Memory B cell (primary cell): ENCODE data around the gene KHDRBS1.
"Not testable (repeated sequence)": the region's sequence is repeated elsewhere in the genome, so short reads cannot be mapped to it uniquely, and the experiment has no call there.

ENCODE experiments used
- ATAC-seq: fragments of 150-1000 bp; cut with Tn5 transposase; 2 replicates; pipeline ENCODE4 v1.10.0; 2021; ENCODE audit warnings: low read depth, mild to moderate bottlenecking, moderate library complexity
- DNase-seq, 2 donors: peaks; one replicate each; pipeline ENCODE4 v3.0.0; 2022; ENCODE audit warnings: low spot score in 2 of 2
- H3K27ac Mint-ChIP-seq: one replicate; pipeline ENCODE4 v1.8.0; 2022; ENCODE audit warnings: mild to moderate bottlenecking, moderate library complexity, mixed read lengths
- H3K27me3 Mint-ChIP-seq: one replicate; pipeline ENCODE4 v1.8.0; 2022; ENCODE audit warnings: mixed read lengths
- H3K36me3 Mint-ChIP-seq: one replicate; pipeline ENCODE4 v1.8.0; 2022; ENCODE audit warnings: mild to moderate bottlenecking, mixed read lengths
- H3K4me1 Mint-ChIP-seq: one replicate; pipeline ENCODE4 v1.8.0; 2022; ENCODE audit warnings: mixed read lengths
- H3K4me3 Mint-ChIP-seq: one replicate; pipeline ENCODE4 v1.8.0; 2022; ENCODE audit warnings: mild to moderate bottlenecking, moderate library complexity, mixed read lengths
- H3K9me3 Mint-ChIP-seq: one replicate; pipeline ENCODE4 v1.8.0; 2022; ENCODE audit warnings: mixed read lengths

The KHDRBS1 gene

GRCh38 chr1:31995263-31995662 is 18.4 kb upstream of the KHDRBS1 start:
- Mint-ChIP-seq H3K27me3 (no peaks in the 10 kb centered on the region), H3K9me3 (no peaks in the 10 kb centered on the region)
- ATAC-seq: no peak

DNA sequence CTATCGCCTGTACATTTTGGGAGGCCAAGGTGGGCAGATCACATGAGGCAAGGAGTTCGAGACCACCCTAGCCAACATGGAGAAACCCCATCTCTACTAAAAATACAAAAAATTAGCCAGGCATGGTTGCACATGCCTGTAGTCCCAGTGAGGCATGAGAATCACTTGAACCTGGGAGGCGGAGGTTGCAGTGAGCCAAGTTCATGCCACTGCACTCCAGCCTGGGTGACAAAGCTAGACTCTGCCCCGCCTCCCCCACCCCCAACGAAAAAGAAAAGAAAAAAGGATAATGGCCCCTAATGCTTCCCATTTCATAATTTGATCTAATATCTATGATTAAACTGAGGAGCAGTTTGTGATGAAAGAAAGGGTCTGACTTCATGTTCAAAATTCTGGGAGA is 17.5 kb upstream of the KHDRBS1 start:
- not testable (repeated sequence) for H3K4me3 Mint-ChIP-seq, H3K36me3 Mint-ChIP-seq, ATAC-seq, H3K9me3 Mint-ChIP-seq, H3K27me3 Mint-ChIP-seq, DNase-seq, H3K4me1 Mint-ChIP-seq, H3K27ac Mint-ChIP-seq

More at GRCh38 chr1:31995263-31995662, 18.4 kb upstream of the KHDRBS1 start:
- Mint-ChIP-seq H3K27ac (no peak overlapping the region), H3K4me3 (no peak overlapping the region), H3K36me3 (no peaks in the 10 kb centered on the region), H3K4me1 (no peaks in the 10 kb centered on the region)
- DNase-seq: no peak

- Mint-ChIP-seq H3K4me1 (peaks cover 22% of the 10 kb centered on the region), H3K27me3 (no peaks in the 10 kb centered on the region), H3K4me3 (no peak overlapping the region), H3K27ac (no peak overlapping the region), H3K36me3 (no peaks in the 10 kb centered on the region), H3K9me3 (peaks cover 2% of the 10 kb centered on the region)
- DNase-seq: no peak
- ATAC-seq: no peak
These were observed 11.8 kb upstream of the KHDRBS1 start for GRCh38 chr1:32001863-32002262.

- peaks cover 24% of the 10 kb centered on the region for H3K4me1 Mint-ChIP-seq
- not testable (repeated sequence) for H3K4me3 Mint-ChIP-seq, H3K27ac Mint-ChIP-seq, H3K36me3 Mint-ChIP-seq, DNase-seq, H3K9me3 Mint-ChIP-seq, H3K27me3 Mint-ChIP-seq, ATAC-seq
These were observed 11.4 kb upstream of the KHDRBS1 start for GRCh38 chr1:32002285-32002684.

DNA sequence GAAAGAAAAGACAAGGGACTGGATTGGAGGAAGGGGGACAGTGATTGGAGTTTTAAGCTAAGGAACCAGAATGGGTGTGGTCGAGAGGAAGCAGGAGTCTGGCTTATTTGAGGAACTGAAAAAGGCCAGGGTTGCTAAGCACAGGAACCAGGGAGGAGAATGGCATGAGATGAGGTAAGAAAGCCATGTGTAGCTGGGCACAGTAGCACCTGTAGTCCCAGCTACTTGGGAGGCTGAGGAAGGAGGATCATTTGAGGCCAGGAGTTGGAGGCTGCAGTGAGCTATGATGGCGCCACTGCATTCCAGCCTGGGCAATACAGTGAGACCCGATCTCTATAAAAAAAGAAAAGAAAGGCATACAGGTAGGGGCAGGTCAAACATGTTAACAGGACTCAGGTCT is 8.1 kb upstream of the KHDRBS1 start:
- peaks cover 26% of the 10 kb centered on the region for H3K4me1 Mint-ChIP-seq
- DNase-seq: no peak

DNA sequence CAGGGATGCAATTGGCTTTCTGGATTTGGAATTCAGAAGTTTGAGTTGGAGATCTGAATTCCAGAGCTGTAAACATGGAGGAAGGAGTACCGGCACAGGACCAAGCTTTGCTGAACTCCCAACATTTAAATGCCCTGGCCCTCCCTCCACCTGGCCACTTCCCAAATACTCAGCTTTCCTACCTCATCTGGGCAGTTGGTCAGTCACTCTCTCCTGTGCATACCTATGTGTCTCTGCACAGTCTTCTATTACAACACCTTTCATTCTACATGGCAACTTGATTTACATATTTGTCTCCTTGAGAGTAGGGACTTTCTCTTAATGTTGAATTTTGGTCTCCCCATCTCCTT is 6.1 kb upstream of the KHDRBS1 start:
- Mint-ChIP-seq H3K4me3 (no peak overlapping the region), H3K4me1 (peaks cover 21% of the 10 kb centered on the region), H3K27me3 (no peaks in the 10 kb centered on the region), H3K9me3 (peaks cover 2% of the 10 kb centered on the region), H3K36me3 (no peaks in the 10 kb centered on the region), H3K27ac (no peak overlapping the region)
- no peak for ATAC-seq
- no peak for DNase-seq

More for the DNA sequence above, 8.1 kb upstream of the KHDRBS1 start:
- peak; percentile 75 for ATAC-seq
- no peaks in the 10 kb centered on the region for H3K27me3 Mint-ChIP-seq
- peak overlapping the region; percentile 30 for H3K27ac Mint-ChIP-seq
- H3K4me3 Mint-ChIP-seq: peak overlapping the region; percentile 0
- no peaks in the 10 kb centered on the region for H3K36me3 Mint-ChIP-seq
- H3K9me3 Mint-ChIP-seq: peaks cover 2% of the 10 kb centered on the region

DNA sequence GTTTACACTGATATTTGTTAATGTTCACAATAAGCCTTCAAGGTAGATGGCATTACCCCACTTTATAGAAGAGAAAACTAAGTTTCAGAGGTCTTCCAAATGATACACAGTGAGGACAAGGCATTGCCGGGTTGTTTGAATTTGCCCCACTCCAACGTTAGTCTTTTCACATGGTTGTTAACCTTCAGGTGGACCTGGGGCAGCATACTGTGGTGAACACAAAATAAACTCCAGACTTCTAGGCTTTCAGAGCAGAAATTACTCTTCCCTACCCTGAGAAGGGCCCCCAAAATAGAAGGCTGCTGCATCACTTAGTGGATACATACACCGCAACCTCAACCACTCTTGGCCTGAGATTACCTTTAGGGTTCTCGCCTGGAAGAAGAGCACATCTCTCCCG is 3.4 kb upstream of the KHDRBS1 start:
- peaks cover 23% of the 10 kb centered on the region for H3K4me1 Mint-ChIP-seq
- peaks cover 2% of the 10 kb centered on the region for H3K9me3 Mint-ChIP-seq
- H3K27ac Mint-ChIP-seq: no peak overlapping the region
- H3K36me3 Mint-ChIP-seq: no peaks in the 10 kb centered on the region
- ATAC-seq: no peak
- no peak overlapping the region for H3K4me3 Mint-ChIP-seq
- DNase-seq: no peak
- H3K27me3 Mint-ChIP-seq: no peaks in the 10 kb centered on the region

DNA sequence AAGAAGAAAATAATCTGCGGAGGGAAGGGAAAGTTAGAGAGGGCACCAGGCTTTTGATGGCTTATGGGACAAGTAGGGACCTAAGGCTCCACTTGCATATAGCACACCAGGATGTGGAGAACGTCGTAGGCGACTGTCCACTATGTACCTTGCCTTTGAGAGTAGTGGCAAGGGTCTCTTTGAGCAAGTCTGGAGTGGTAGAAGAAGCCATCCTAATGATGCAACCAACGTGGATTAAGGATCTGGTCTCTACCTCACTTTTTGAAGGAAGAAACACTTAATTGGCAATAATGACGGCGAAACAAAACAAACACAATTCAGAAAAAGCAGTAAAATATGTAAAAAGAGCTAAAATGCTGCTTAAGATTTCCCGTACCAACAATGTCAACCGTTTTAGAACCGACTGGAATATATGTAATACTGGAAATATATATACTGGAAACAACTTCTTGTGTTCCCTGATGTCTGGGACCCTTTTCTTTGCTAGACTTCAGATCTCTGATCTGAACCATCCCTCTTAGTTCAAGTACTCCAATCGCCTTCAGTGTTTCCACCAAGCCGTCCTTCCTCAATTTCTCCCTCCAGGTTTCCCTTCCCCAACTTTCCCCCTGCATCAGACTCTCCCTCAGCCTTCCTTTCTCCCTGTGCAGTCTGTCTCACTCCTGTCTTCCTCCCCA is 821 bp upstream of the KHDRBS1 start:
- Mint-ChIP-seq H3K4me3 (peak overlapping the region; percentile 87), H3K36me3 (peaks cover 2% of the 10 kb centered on the region)

GRCh38 chr1:32014199-32014947 is 705 bp downstream of the KHDRBS1 start:
- DNase-seq (peak in 1 of 2 donors; percentile 23), ATAC-seq (peak; percentile 3)
- Mint-ChIP-seq H3K4me3 (peak overlapping the region; percentile 96), H3K4me1 (peaks cover 29% of the 10 kb centered on the region), H3K27me3 (no peaks in the 10 kb centered on the region), H3K27ac (peak overlapping the region; percentile 89), H3K36me3 (peaks cover 2% of the 10 kb centered on the region), H3K9me3 (no peaks in the 10 kb centered on the region)

More for the DNA sequence above, 821 bp upstream of the KHDRBS1 start:
- no peaks in the 10 kb centered on the region for H3K27me3 Mint-ChIP-seq
- DNase-seq (no peak), ATAC-seq (no peak)
- peak overlapping the region; percentile 89 for H3K27ac Mint-ChIP-seq
- H3K4me1 Mint-ChIP-seq: peaks cover 24% of the 10 kb centered on the region
- no peaks in the 10 kb centered on the region for H3K9me3 Mint-ChIP-seq

- Mint-ChIP-seq H3K27me3 (no peaks in the 10 kb centered on the region), H3K4me3 (peak overlapping the region; percentile 96), H3K4me1 (peaks cover 29% of the 10 kb centered on the region), H3K36me3 (peaks cover 2% of the 10 kb centered on the region), H3K27ac (peak overlapping the region; percentile 89), H3K9me3 (no peaks in the 10 kb centered on the region)
- DNase-seq (no peak), ATAC-seq (no peak)
These were observed 1.2 kb downstream of the KHDRBS1 start for GRCh38 chr1:32014948-32015273.

DNA sequence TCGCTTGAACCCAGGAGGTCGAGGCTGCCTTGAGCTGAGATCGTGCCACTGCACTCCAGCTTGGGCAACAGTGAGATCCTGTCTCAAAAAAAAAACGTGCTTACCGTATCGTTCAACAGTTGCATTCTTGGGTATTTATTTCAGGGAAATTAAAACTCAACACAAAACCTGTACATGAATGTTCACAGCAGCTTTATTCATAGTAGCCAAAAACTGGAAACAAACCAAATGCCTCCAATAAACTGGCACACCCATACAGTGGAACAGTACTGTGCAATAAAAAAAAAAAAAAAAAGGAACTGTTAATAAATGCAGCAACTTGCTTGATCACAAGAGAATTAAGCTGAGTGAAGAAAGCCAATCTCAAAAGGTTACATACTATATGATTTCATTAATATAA is 6.7 kb downstream of the KHDRBS1 start:
- ATAC-seq (peak; percentile 49), DNase-seq (no peak)
- H3K4me3 Mint-ChIP-seq: peak overlapping the region; percentile 21
- H3K27me3 Mint-ChIP-seq: no peaks in the 10 kb centered on the region
- H3K36me3 Mint-ChIP-seq: peaks cover 2% of the 10 kb centered on the region
- H3K4me1 Mint-ChIP-seq: peaks cover 32% of the 10 kb centered on the region
- H3K27ac Mint-ChIP-seq: peak overlapping the region; percentile 53
- H3K9me3 Mint-ChIP-seq: no peaks in the 10 kb centered on the region

DNA sequence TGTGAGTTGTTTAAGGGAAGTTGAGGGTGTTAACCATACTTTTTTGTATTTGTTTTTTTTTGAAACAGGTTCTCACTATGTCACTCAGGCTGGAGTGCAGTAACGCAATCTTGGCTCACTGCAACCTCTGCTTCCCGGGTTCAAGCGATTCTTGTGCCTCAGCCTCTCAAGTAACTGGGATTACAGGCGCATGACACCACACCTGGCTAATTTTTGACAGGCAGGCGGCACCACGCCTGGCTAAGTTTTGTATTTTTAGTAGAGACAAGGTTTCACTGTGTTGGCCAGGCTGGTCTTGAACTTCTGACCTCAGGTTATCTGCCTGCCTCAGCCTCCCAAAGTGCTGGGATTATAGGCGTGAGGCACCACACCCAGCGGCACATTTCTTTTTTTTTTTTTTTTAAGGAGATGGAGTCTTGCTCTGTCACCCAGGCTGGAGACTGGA is 7.9 kb downstream of the KHDRBS1 start:
- H3K4me1 Mint-ChIP-seq: peaks cover 32% of the 10 kb centered on the region
- DNase-seq, H3K9me3 Mint-ChIP-seq, H3K27ac Mint-ChIP-seq, H3K36me3 Mint-ChIP-seq, H3K27me3 Mint-ChIP-seq, H3K4me3 Mint-ChIP-seq: not testable (repeated sequence)
- ATAC-seq: peak; percentile 15

- DNase-seq: no peak
- H3K27ac Mint-ChIP-seq: no peak overlapping the region
- no peaks in the 10 kb centered on the region for H3K27me3 Mint-ChIP-seq
- no peaks in the 10 kb centered on the region for H3K9me3 Mint-ChIP-seq
- H3K4me3 Mint-ChIP-seq: no peak overlapping the region
- ATAC-seq: no peak
- H3K36me3 Mint-ChIP-seq: peaks cover 2% of the 10 kb centered on the region
- peaks cover 36% of the 10 kb centered on the region for H3K4me1 Mint-ChIP-seq
These were observed 9.7 kb downstream of the KHDRBS1 start for GRCh38 chr1:32023351-32023750.

- H3K9me3 Mint-ChIP-seq: no peaks in the 10 kb centered on the region
- ATAC-seq (no peak), DNase-seq (no peak)
- peaks cover 10% of the 10 kb centered on the region for H3K36me3 Mint-ChIP-seq
- H3K4me1 Mint-ChIP-seq: peaks cover 35% of the 10 kb centered on the region
- H3K27ac Mint-ChIP-seq: no peak overlapping the region
- no peak overlapping the region for H3K4me3 Mint-ChIP-seq
- no peaks in the 10 kb centered on the region for H3K27me3 Mint-ChIP-seq
These were observed 11.8 kb downstream of the KHDRBS1 start for GRCh38 chr1:32025515-32025914.

- Mint-ChIP-seq H3K36me3 (peaks cover 20% of the 10 kb centered on the region), H3K4me3 (no peak overlapping the region), H3K9me3 (no peaks in the 10 kb centered on the region), H3K27ac (no peak overlapping the region), H3K27me3 (no peaks in the 10 kb centered on the region), H3K4me1 (peaks cover 35% of the 10 kb centered on the region)
- no peak for ATAC-seq
- no peak for DNase-seq
These were observed 15.1 kb downstream of the KHDRBS1 start for GRCh38 chr1:32028746-32029145.
